Thymus (tissue), 11 donors: Measurements from ENCODE around the gene TENT5C. TPM values are rescaled to one million over a fixed set of nuclear protein-coding genes. Genes with fewer than 3 reads are reported as not detected.

Source experiments
- DNase-seq, 9 donors: peaks; one replicate each; pipeline ENCODE4 v3.0.0-alpha.2; 2013; ENCODE audit warnings: low spot score in 9 of 9, low read depth in 6 of 9, missing footprints in 1 of 9
- H3K27ac ChIP-seq, 2 donors: one replicate each; pipeline ENCODE4 v1.5.1; 2013; ENCODE audit warnings: control low read depth in 1 of 2, low read depth in 1 of 2, low read length in 1 of 2, mild to moderate bottlenecking in 1 of 2, moderate library complexity in 1 of 2
- H3K27me3 ChIP-seq, 2 donors: one replicate each; pipeline ENCODE4 v1.5.1; 2013; ENCODE audit warnings: low read length in 1 of 2; ENCODE audit not compliant: control insufficient read depth in 2 of 2, insufficient read depth in 1 of 2
- H3K36me3 ChIP-seq, 2 donors: one replicate each; pipeline ENCODE4 v1.5.1; 2013; ENCODE audit warnings: low read length in 1 of 2, mild to moderate bottlenecking in 1 of 2, moderate library complexity in 1 of 2; ENCODE audit not compliant: control insufficient read depth in 2 of 2, insufficient read depth in 2 of 2
- H3K4me1 ChIP-seq, 2 donors: one replicate each; pipeline ENCODE4 v1.5.1; 2013; ENCODE audit warnings: low read length in 2 of 2; ENCODE audit not compliant: control insufficient read depth in 2 of 2, insufficient read depth in 2 of 2
- H3K4me3 ChIP-seq, 2 donors: one replicate each; pipeline ENCODE4 v1.5.1; 2013; ENCODE audit warnings: low read length in 2 of 2, control low read depth in 1 of 2, mild to moderate bottlenecking in 1 of 2
- H3K9me3 ChIP-seq, 2 donors: one replicate each; pipeline ENCODE4 v1.5.1; 2013; ENCODE audit warnings: low read length in 1 of 2, mild to moderate bottlenecking in 1 of 2; ENCODE audit not compliant: control insufficient read depth in 2 of 2, insufficient read depth in 1 of 2
- WGBS: extraction: QIAGEN DNeasy Blood & Tissue Kit; methylation state at CpG from one replicate; pipeline ENCODE4 v1.1.7; 2013; 5-methylcytosine and 5-hydroxymethylcytosine counted together
- polyA plus RNA-seq: library from polyadenylated mRNA; stranded (reverse); fragments of 200-250 nt; gene quantifications from one replicate; pipeline ENCODE4 v1.2.3, GENCODE V29; 2013
- total RNA-seq: library from RNA; stranded (reverse); fragments of 120-200 nt; gene quantifications from one replicate; pipeline ENCODE4 v1.2.4, GENCODE V29; 2013
- donor health status: healthy.

Gene TENT5C
- total and polyA plus RNA-seq, 2 donors = 2.5 to 3.7 TPM

- peak overlapping the region; percentile 45 to 53 for H3K4me3 ChIP-seq
- peaks cover 7 to 68% of the 10 kb centered on the region in 2 donors for H3K27me3 ChIP-seq
- peak overlapping the region in 1 of 2 donors; percentile 74 for H3K27ac ChIP-seq
- no peaks in the 10 kb centered on the region for H3K36me3 ChIP-seq
- peak in 4 of 9 donors; percentile 10 to 51 (median 22) for DNase-seq
- WGBS = 3% methylated on average over 37 of the region's 37 CpGs
- peaks cover 5 to 24% of the 10 kb centered on the region in 2 donors for H3K4me1 ChIP-seq
- H3K9me3 ChIP-seq = no peaks in the 10 kb centered on the region
Observed at GRCh38 chr1:117606649-117607430, 992 bp downstream of the TENT5C start.

GRCh38 chr1:117607471-117607870, 1.6 kb downstream of the TENT5C start:
- Histone ChIP-seq H3K36me3 (no peaks in the 10 kb centered on the region), H3K27me3 (peaks cover 7 to 65% of the 10 kb centered on the region in 2 donors), H3K9me3 (no peaks in the 10 kb centered on the region), H3K27ac (no peak overlapping the region), H3K4me1 (peaks cover 5 to 24% of the 10 kb centered on the region in 2 donors), H3K4me3 (peak overlapping the region in 1 of 2 donors; percentile 53)
- 3% methylated on average over 6 of the region's 6 CpGs for WGBS
- DNase-seq = peak in 2 of 9 donors; percentile 6 to 30

- H3K36me3 ChIP-seq = no peaks in the 10 kb centered on the region
- H3K9me3 ChIP-seq = no peaks in the 10 kb centered on the region
- peaks cover 7 to 63% of the 10 kb centered on the region in 2 donors for H3K27me3 ChIP-seq
- DNase-seq = no peak
- H3K27ac ChIP-seq = no peak overlapping the region
- no peak overlapping the region for H3K4me3 ChIP-seq
- WGBS = 95% methylated on average over 7 of the region's 7 CpGs
- peaks cover 5 to 24% of the 10 kb centered on the region in 2 donors for H3K4me1 ChIP-seq
Observed at GRCh38 chr1:117608115-117608615, 2.3 kb downstream of the TENT5C start.

GRCh38 chr1:117608758-117609157, 2.9 kb downstream of the TENT5C start:
- no peak for DNase-seq
- 84% methylated on average over 1 of the region's 1 CpG for WGBS
- Histone ChIP-seq H3K9me3 (no peaks in the 10 kb centered on the region), H3K27ac (no peak overlapping the region), H3K36me3 (no peaks in the 10 kb centered on the region), H3K4me1 (peaks cover 5 to 24% of the 10 kb centered on the region in 2 donors), H3K27me3 (peaks cover 6 to 67% of the 10 kb centered on the region in 2 donors), H3K4me3 (no peak overlapping the region)

- no peaks in the 10 kb centered on the region for H3K9me3 ChIP-seq
- H3K36me3 ChIP-seq = no peaks in the 10 kb centered on the region
- peaks cover 5 to 24% of the 10 kb centered on the region in 2 donors for H3K4me1 ChIP-seq
- peaks cover 0 to 67% of the 10 kb centered on the region in 2 donors for H3K27me3 ChIP-seq
- 98% methylated on average over 12 of the region's 12 CpGs for WGBS
- no peak overlapping the region for H3K4me3 ChIP-seq
- no peak overlapping the region for H3K27ac ChIP-seq
- no peak for DNase-seq
Observed at GRCh38 chr1:117609471-117609911, 3.6 kb downstream of the TENT5C start.

GRCh38 chr1:117610036-117610435, 4.2 kb downstream of the TENT5C start:
- Histone ChIP-seq H3K27me3 (peaks cover 0 to 63% of the 10 kb centered on the region in 2 donors), H3K36me3 (no peaks in the 10 kb centered on the region), H3K4me1 (peaks cover 5 to 22% of the 10 kb centered on the region in 2 donors), H3K4me3 (no peak overlapping the region), H3K27ac (no peak overlapping the region), H3K9me3 (no peaks in the 10 kb centered on the region)
- 95% methylated on average over 4 of the region's 4 CpGs for WGBS
- no peak for DNase-seq

- H3K9me3 ChIP-seq = no peaks in the 10 kb centered on the region
- WGBS = 97% methylated on average over 5 of the region's 5 CpGs
- H3K27me3 ChIP-seq = peaks cover 0 to 56% of the 10 kb centered on the region in 2 donors
- H3K4me1 ChIP-seq = peaks cover 9 to 22% of the 10 kb centered on the region in 2 donors
- H3K27ac ChIP-seq = no peak overlapping the region
- no peak for DNase-seq
- no peaks in the 10 kb centered on the region for H3K36me3 ChIP-seq
- H3K4me3 ChIP-seq = no peak overlapping the region
Observed at GRCh38 chr1:117611121-117611601, 5.3 kb downstream of the TENT5C start.

- Histone ChIP-seq H3K9me3 (no peaks in the 10 kb centered on the region), H3K27me3 (peaks cover 0 to 48% of the 10 kb centered on the region in 2 donors), H3K27ac (no peak overlapping the region)
Observed at GRCh38 chr1:117611894-117612483, 6.1 kb downstream of the TENT5C start.

More at GRCh38 chr1:117611894-117612483, 6.1 kb downstream of the TENT5C start:
- Histone ChIP-seq H3K4me1 (peaks cover 6 to 14% of the 10 kb centered on the region in 2 donors), H3K4me3 (no peak overlapping the region), H3K36me3 (no peaks in the 10 kb centered on the region)
- 69% methylated on average over 3 of the region's 3 CpGs for WGBS
- DNase-seq = no peak
